ENCODE data around the gene SYCE3. TPM values are rescaled to one million over a fixed set of nuclear protein-coding genes. Genes with fewer than 3 reads are reported as not detected.

SYCE3 gene
- total and polyA plus RNA-seq, 9 of the 15 experiments (the other 6 are each of a cell fraction or from before 2014, with no cell fraction given), result 0.56 TPM; not detected in 8

GRCh38 chr22:50578776-50579310 is 16.1 kb upstream of the SYCE3 start:
- ChIA-PET CTCF (ENCODE audit: low intra/inter-chr PET ratio) (no interaction called here), POLR2A (interaction anchor here (0.6 to 2.0 kb wide), 4 partner anchors 13 to 145 kb away, joined by 3 to 4 read pairs (median 3); partner anchors contain the start of gene SYCE3)
- no peak overlapping the region for H3K4me2 ChIP-seq (ENCODE audit: insufficient read depth, low read length)
- no TSS peak for BruUV-seq (replicated peaks)
- 75% methylated on average over 5 of the region's 8 CpGs for WGBS (ENCODE audit: insufficient coverage, low coverage, missing lambda C conversion rate)
- H3K9me1 ChIP-seq (ENCODE audit: control insufficient read depth, insufficient read depth, low read length), result no peaks in the 10 kb centered on the region
- no peak overlapping the region for H3K4me3 ChIP-seq
- H3K9me3 ChIP-seq (replicated peaks; ENCODE audit: control insufficient read depth, insufficient read depth, low read depth, low read length), result no peaks in the 10 kb centered on the region
- no peak overlapping the region for H2AFZ ChIP-seq (ENCODE audit: low read depth, low read length)
- no peak overlapping the region; a peak in 1 of 4 replicates for H3K9ac ChIP-seq (ENCODE audit: insufficient read depth in 1 of 2, low read depth in 2 of 2, low read length in 2 of 2)
- no peaks in the 10 kb centered on the region; the same call in 2 of the 3 replicates for H3K36me3 ChIP-seq (ENCODE audit: control insufficient read depth, insufficient read depth, low read length)
- no peak for DNase-seq (ENCODE audit: extremely low read depth in 1 of 4, low spot score in 3 of 4)
- no peaks in the 10 kb centered on the region for H3K27me3 ChIP-seq (ENCODE audit: control insufficient read depth in 2 of 2, insufficient read depth in 2 of 2, low read length in 2 of 2)
- FAIRE-seq, result no peak
- no peak for ATAC-seq
- intact Hi-C loops (cut with micrococcal nuclease) (no loop called here), in situ Hi-C loops (cut with MboI) (loop anchor here (5.0 kb wide), 1 partner anchor 33 kb away; no protein-coding TSS in a partner anchor)
- TF ChIP-seq XRCC5 (IDR thresholded peaks at IDR 0.05; ENCODE audit: low read depth, low read length) (no peak), HSF4 (CRISPR knock-in tag; IDR thresholded peaks at IDR 0.05; ENCODE audit: borderline replicate concordance) (no peak), SP1 (CRISPR knock-in tag; IDR thresholded peaks at IDR 0.05) (no peak), CBX8 (IDR thresholded peaks at IDR 0.05; ENCODE audit: borderline replicate concordance, extremely low read depth, low read depth, low read length, poor library complexity, severe bottlenecking) (no peak), TAF15 (IDR thresholded peaks at IDR 0.05; ENCODE audit: low read depth, low read length) (no peak), BRCA1 (IDR thresholded peaks at IDR 0.05) (no peak), BRCA1 (CRISPR knock-in tag; IDR thresholded peaks at IDR 0.05) (no peak)
- H3K4me1 ChIP-seq (replicated peaks in 1 of 2; ENCODE audit: control insufficient read depth in 2 of 2, insufficient read depth in 2 of 2, low read length in 2 of 2), result peaks cover 7 to 31% of the 10 kb centered on the region in 2 experiments; a peak in 3 of 5 replicates
- H4K20me1 ChIP-seq (replicated peaks; ENCODE audit: control insufficient read depth, insufficient read depth, low read length), result no peaks in the 10 kb centered on the region
- H3K79me2 ChIP-seq (ENCODE audit: control insufficient read depth, insufficient read depth, low read length), result peaks cover 6% of the 10 kb centered on the region; the same call in 2 of the 3 replicates
- H3K27ac ChIP-seq (ENCODE audit: extremely low read depth, low read depth, low read length), result no peak overlapping the region

Measured in K562 (cell line).